SU-DHL-6 (cell line): Measurements from ENCODE around the gene IFNG-AS1.

Source experiments
- H2AFZ ChIP-seq: fragments of 200-600 bp; sonication (generic); 2 replicates; pipeline ENCODE4 v1.6.1; 2014; ENCODE audit warnings: low read depth, mild to moderate bottlenecking, moderate library complexity, mixed read lengths, antibody characterized with exemption, low read length; ENCODE audit not compliant: severe bottlenecking
- H3F3A ChIP-seq: fragments of 200-600 bp; shearing (Covaris generic); 2 replicates; pipeline ENCODE4 v1.6.0; 2016; ENCODE audit warnings: antibody characterized with exemption, mild to moderate bottlenecking; ENCODE audit not compliant: insufficient read depth
- H3K27ac ChIP-seq: fragments of 200-600 bp; sonication (generic); 2 replicates; pipeline ENCODE4 v1.5.1; 2016; ENCODE audit warnings: low read depth, mild to moderate bottlenecking, low read length, moderate library complexity, mixed read lengths
- H3K27me3 ChIP-seq: fragments of 200-600 bp; sonication (generic), shearing (Covaris generic); 2 replicates; pipeline ENCODE4 v1.6.0; 2014; ENCODE audit warnings: mild to moderate bottlenecking, low read length
- H3K36me3 ChIP-seq: fragments of 200-600 bp; sonication (generic); 2 replicates; pipeline ENCODE4 v1.6.1; 2014; ENCODE audit warnings: mild to moderate bottlenecking, low read length, mixed read lengths
- H3K4me2 ChIP-seq: fragments of 300-600, 200-600 bp; shearing (Covaris generic), sonication (generic); 2 replicates; pipeline ENCODE4 v1.6.0; 2014; ENCODE audit warnings: low read length, low read depth, mild to moderate bottlenecking; ENCODE audit not compliant: poor library complexity, severe bottlenecking
- H3K4me3 ChIP-seq: fragments of 200-600 bp; sonication (generic); 2 replicates; pipeline ENCODE4 v1.5.1; 2014; ENCODE audit warnings: antibody characterized with exemption, low read length, mild to moderate bottlenecking, mixed read lengths; ENCODE audit not compliant: insufficient read depth, poor library complexity, severe bottlenecking
- H3K79me2 ChIP-seq: fragments of 200-600 bp; sonication (generic); 2 replicates; pipeline ENCODE4 v1.6.1; 2014; ENCODE audit warnings: mild to moderate bottlenecking, low read length, moderate library complexity; ENCODE audit not compliant: insufficient read depth
- H3K9ac ChIP-seq: fragments of 200-600 bp; sonication (generic); 2 replicates; pipeline ENCODE4 v1.7.0; 2014; ENCODE audit warnings: mild to moderate bottlenecking, low read length
- H3K9me2 ChIP-seq: fragments of 200-600 bp; sonication (generic); replicated peaks from 2 replicates; pipeline ENCODE4 v1.6.1; 2014; ENCODE audit warnings: low read length; ENCODE audit not compliant: insufficient read depth
- H3K9me3 ChIP-seq: fragments of 200-600 bp; sonication (generic); 2 replicates; pipeline ENCODE4 v1.6.1; 2014; ENCODE audit warnings: low read length, mixed read lengths; ENCODE audit not compliant: insufficient read depth
- H4K20me1 ChIP-seq: fragments of 200-600 bp; sonication (generic); 2 replicates; pipeline ENCODE4 v1.6.1; 2014; ENCODE audit warnings: low read depth, mild to moderate bottlenecking, antibody characterized with exemption, low read length, moderate library complexity, mixed read lengths
- CTCF ChIP-seq: fragments of 200-600 bp; sonication (generic); IDR thresholded peaks from one replicate; pipeline ENCODE4 v1.5.1; 2017; ENCODE audit warnings: antibody characterized with exemption, mild to moderate bottlenecking, low read length, moderate library complexity; ENCODE audit not compliant: insufficient read depth, poor library complexity, severe bottlenecking
- EZH2phosphoT487 ChIP-seq: fragments of 200-600 bp; sonication (generic), shearing (Covaris generic); conservative IDR thresholded peaks from 2 replicates; pipeline ENCODE4 v1.6.1; 2018; ENCODE audit warnings: mild to moderate bottlenecking, antibody characterized with exemption, low read length, moderate library complexity, mixed read lengths

The IFNG-AS1 gene

DNA sequence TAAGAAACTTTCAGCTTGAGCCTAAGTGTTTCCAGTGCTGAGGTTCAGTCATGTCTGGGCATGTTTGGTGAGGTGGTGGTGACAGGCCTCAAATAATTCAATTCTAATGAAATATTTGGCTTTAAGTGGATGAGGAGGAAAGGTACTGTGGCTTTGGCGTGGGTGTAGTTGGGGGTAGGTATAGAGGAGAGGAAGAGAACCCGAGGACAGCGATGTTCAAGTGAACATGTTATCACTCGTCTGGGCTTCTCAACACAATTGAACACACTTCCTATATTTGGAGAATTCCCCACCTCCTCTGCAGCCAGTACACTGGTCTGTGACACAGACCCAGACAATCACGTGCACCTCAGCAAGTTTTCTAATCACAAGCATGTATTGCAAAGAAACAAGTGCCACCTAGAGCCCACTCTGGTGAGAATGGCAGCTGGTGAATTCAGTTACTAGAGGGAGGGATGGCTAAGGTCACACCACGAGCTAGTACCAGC is 53.0 kb downstream of the IFNG-AS1 start:
- Histone ChIP-seq H3K4me3 (no peak overlapping the region), H3K36me3 (no peaks in the 10 kb centered on the region), H3F3A (peaks cover 5% of the 10 kb centered on the region; the same call in 1 of the 2 replicates), H3K27ac (no peak overlapping the region), H3K27me3 (no peaks in the 10 kb centered on the region), H4K20me1 (no peaks in the 10 kb centered on the region; the same call in 1 of the 2 replicates), H3K9me3 (no peaks in the 10 kb centered on the region), H2AFZ (no peak overlapping the region), H3K79me2 (no peaks in the 10 kb centered on the region), H3K4me2 (no peak overlapping the region), H3K9ac (no peak overlapping the region), H3K9me2 (no peaks in the 10 kb centered on the region)
- TF ChIP-seq CTCF, result no peak
- TF ChIP-seq EZH2phosphoT487, result no peak

- Histone ChIP-seq H3K9me2 (no peaks in the 10 kb centered on the region), H3K4me2 (no peak overlapping the region), H3K4me3 (no peak overlapping the region), H4K20me1 (no peaks in the 10 kb centered on the region; the same call in 1 of the 2 replicates), H3K36me3 (no peaks in the 10 kb centered on the region), H3K27ac (no peak overlapping the region), H3F3A (0 out of 2 replicates have a peak, but pooled peaks cover 5% of the 10 kb centered on the region), H3K27me3 (no peaks in the 10 kb centered on the region), H3K9me3 (no peaks in the 10 kb centered on the region), H3K9ac (no peak overlapping the region), H2AFZ (no peak overlapping the region), H3K79me2 (no peaks in the 10 kb centered on the region)
- TF ChIP-seq CTCF (no peak), EZH2phosphoT487 (no peak)
Observed at GRCh38 chr12:68043435-68043834, 54.2 kb downstream of the IFNG-AS1 start.

GRCh38 chr12:68048648-68049297 is 59.5 kb downstream of the IFNG-AS1 start:
- Histone ChIP-seq H3K4me3 (no peak overlapping the region), H3K9me2 (no peaks in the 10 kb centered on the region), H3K9me3 (no peaks in the 10 kb centered on the region), H3K27me3 (no peaks in the 10 kb centered on the region), H3K9ac (no peak overlapping the region), H3K79me2 (no peaks in the 10 kb centered on the region), H3K27ac (no peak overlapping the region), H3K36me3 (no peaks in the 10 kb centered on the region), H3K4me2 (no peak overlapping the region), H4K20me1 (no peaks in the 10 kb centered on the region), H2AFZ (no peak overlapping the region), H3F3A (no peaks in the 10 kb centered on the region)
- no peak for TF ChIP-seq EZH2phosphoT487
- TF ChIP-seq CTCF, result no peak
